Bronchial smooth muscle cell (primary cell): ENCODE measurements around the gene UACA. TPM values are rescaled to one million over a fixed set of nuclear protein-coding genes. Genes with fewer than 3 reads are reported as not detected.

ENCODE experiments used
- total RNA-seq: library from RNA; depleted of rRNA; stranded (reverse); fragments of >200 nt; gene quantifications from 2 replicates; pipeline ENCODE4 v1.2.1, GENCODE V29; 2014

The UACA gene
- 138 and 157 TPM in 2 replicates for total RNA-seq

GRCh38 chr15:70763120-70763949 is at the start of gene UACA:
Gene UACA (minus strand): TSS chr15:70763558. CDS start chr15:70763407, 151 bp downstream.

Other genes starting within 250 kb of the UACA start
- gene LARP6, start 90.6 kb upstream of the UACA start, total RNA-seq, result 83.7 and 93.6 TPM in 2 replicates
- 1.3 and 1.5 TPM in 2 replicates for gene THAP10, start 128.9 kb upstream of the UACA start, total RNA-seq
- 16.7 and 23.6 TPM in 2 replicates for gene LRRC49, start 129.3 kb upstream of the UACA start, total RNA-seq